ENCODE data around the gene ANKRD45.

DNA sequence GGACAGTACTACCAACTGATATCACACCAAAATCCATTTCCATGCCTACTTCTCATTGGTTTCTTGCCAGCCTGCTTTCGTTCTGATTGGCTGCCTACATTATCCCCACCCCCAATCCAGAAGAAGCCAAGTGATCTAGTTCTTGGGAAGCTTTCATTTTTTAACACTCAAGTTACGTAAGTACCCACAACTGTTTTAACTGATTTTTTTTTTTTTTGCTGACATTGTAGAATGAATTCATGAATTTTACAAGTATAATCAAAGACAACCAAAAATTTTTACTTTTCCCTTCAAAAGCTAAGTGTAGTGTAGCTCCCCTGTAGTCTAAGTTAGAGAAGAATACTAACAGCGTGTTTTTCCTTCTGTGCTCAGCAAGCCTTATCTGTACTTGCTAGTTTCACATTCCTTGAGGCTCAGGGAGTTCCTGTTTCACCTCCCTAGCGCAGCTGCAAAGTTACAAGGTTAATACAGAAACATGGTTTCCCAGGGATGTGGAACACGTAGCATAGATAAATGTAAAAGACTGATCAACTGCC lies 66.5 kb downstream of the ANKRD45 start, which contains the start of gene SLC9C2:
- TF ChIP-seq POLR2A (IDR thresholded peaks at IDR 0.05) = no peak
- TF ChIP-seq, protein P1, sequence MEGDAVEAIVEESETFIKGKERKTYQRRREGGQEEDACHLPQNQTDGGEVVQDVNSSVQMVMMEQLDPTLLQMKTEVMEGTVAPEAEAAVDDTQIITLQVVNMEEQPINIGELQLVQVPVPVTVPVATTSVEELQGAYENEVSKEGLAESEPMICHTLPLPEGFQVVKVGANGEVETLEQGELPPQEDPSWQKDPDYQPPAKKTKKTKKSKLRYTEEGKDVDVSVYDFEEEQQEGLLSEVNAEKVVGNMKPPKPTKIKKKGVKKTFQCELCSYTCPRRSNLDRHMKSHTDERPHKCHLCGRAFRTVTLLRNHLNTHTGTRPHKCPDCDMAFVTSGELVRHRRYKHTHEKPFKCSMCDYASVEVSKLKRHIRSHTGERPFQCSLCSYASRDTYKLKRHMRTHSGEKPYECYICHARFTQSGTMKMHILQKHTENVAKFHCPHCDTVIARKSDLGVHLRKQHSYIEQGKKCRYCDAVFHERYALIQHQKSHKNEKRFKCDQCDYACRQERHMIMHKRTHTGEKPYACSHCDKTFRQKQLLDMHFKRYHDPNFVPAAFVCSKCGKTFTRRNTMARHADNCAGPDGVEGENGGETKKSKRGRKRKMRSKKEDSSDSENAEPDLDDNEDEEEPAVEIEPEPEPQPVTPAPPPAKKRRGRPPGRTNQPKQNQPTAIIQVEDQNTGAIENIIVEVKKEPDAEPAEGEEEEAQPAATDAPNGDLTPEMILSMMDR (IDR thresholded peaks at IDR 0.05 in 4 of 5, conservative IDR thresholded peaks at IDR 0.05 in 1 of 5) = no peak

Data from gastrocnemius medialis (tissue), 4 donors.